CD14-positive monocyte (primary cell): ENCODE results near the gene DLGAP3. TPM values are rescaled to one million over a fixed set of nuclear protein-coding genes. Genes with fewer than 3 reads are reported as not detected.

Source experiments
- DNase-seq, 3 donors: peaks; one replicate each; pipeline ENCODE4 v3.0.0-alpha.2; 2011 to 2022
- H2AFZ ChIP-seq: 2 replicates; pipeline ENCODE4 v1.6.0; 2012; ENCODE audit warnings: mild to moderate bottlenecking, low read depth, low read length, inconsistent platforms; ENCODE audit not compliant: insufficient read depth, poor library complexity, severe bottlenecking
- H3K27ac ChIP-seq, 2 donors: 1 replicate in 1 of 2; 2 replicates in 1 of 2; pipeline ENCODE4 v1.5.1; 2012 to 2013; ENCODE audit warnings: low read length in 2 of 2, control low read depth in 1 of 2, inconsistent platforms in 1 of 2, low read depth in 1 of 2, mild to moderate bottlenecking in 1 of 2
- H3K27me3 ChIP-seq, 2 donors: one replicate each; pipeline versions ENCODE4 v1.6.0 to v1.6.1; 2011 to 2013; ENCODE audit warnings: low read length in 2 of 2; ENCODE audit not compliant: control insufficient read depth in 2 of 2, insufficient read depth in 2 of 2
- H3K36me3 ChIP-seq, 2 donors: replicated peaks in 1 of 2; 1 replicate in 1 of 2; 2 replicates in 1 of 2; pipeline versions ENCODE4 v1.5.1 to v1.6.1; 2012 to 2013; ENCODE audit warnings: low read length in 2 of 2, control low read depth in 1 of 2, inconsistent platforms in 1 of 2, mild to moderate bottlenecking in 1 of 2; ENCODE audit not compliant: insufficient read depth in 2 of 2, control insufficient read depth in 1 of 2
- H3K4me1 ChIP-seq, 2 donors: 1 replicate in 1 of 2; 2 replicates in 1 of 2; pipeline versions ENCODE4 v1.5.1 to v1.6.1; 2012 to 2013; ENCODE audit warnings: low read length in 2 of 2, control low read depth in 1 of 2, inconsistent platforms in 1 of 2, mild to moderate bottlenecking in 1 of 2, moderate library complexity in 1 of 2; ENCODE audit not compliant: insufficient read depth in 2 of 2, control insufficient read depth in 1 of 2
- H3K4me2 ChIP-seq: replicated peaks from 2 replicates; pipeline ENCODE3; 2012; ENCODE audit warnings: low read length, moderate library complexity, mild to moderate bottlenecking; ENCODE audit not compliant: poor library complexity, severe bottlenecking; ENCODE audit errors: extremely low read depth
- H3K4me3 ChIP-seq, 3 experiments: fragments of 200-600 bp in 1 of 3; sonication (generic) in 1 of 3; replicated peaks in 1 of 3; 1 replicate in 2 of 3; 2 replicates in 1 of 3; pipeline ENCODE4 v1.5.1; 2011 to 2013; ENCODE audit warnings: low read length in 3 of 3, mild to moderate bottlenecking in 3 of 3, control low read depth in 2 of 3, low read depth in 2 of 3, inconsistent platforms in 1 of 3, moderate library complexity in 1 of 3
- H3K79me2 ChIP-seq: 2 replicates; pipeline ENCODE4 v1.6.0; 2012; ENCODE audit warnings: mild to moderate bottlenecking, control low read depth, inconsistent platforms, low read length, moderate library complexity; ENCODE audit not compliant: insufficient read depth
- H3K9ac ChIP-seq: 2 replicates; pipeline ENCODE4 v1.6.0; 2017; ENCODE audit warnings: low read length, mild to moderate bottlenecking; ENCODE audit not compliant: insufficient read depth, poor library complexity, severe bottlenecking
- H3K9me3 ChIP-seq, 2 donors: replicated peaks in 1 of 2; 1 replicate in 1 of 2; 2 replicates in 1 of 2; pipeline versions ENCODE4 v1.5.1 to v1.6.1; 2012 to 2013; ENCODE audit warnings: low read length in 2 of 2, control low read depth in 1 of 2; ENCODE audit not compliant: control insufficient read depth in 1 of 2, insufficient read depth in 1 of 2
- H4K20me1 ChIP-seq: 2 replicates; pipeline ENCODE4 v1.6.0; 2012; ENCODE audit warnings: mild to moderate bottlenecking, low read length, control low read depth, moderate library complexity; ENCODE audit not compliant: insufficient read depth
- H3K27ac Mint-ChIP-seq, 7 donors: one replicate each; pipeline ENCODE4 v1.8.0; 2020; ENCODE audit warnings: mild to moderate bottlenecking in 7 of 7, mixed read lengths in 7 of 7, moderate library complexity in 6 of 7, inconsistent platforms in 2 of 7
- H3K27me3 Mint-ChIP-seq, 3 donors: one replicate each; pipeline ENCODE4 v1.8.0; 2021 to 2022; ENCODE audit warnings: low read depth in 3 of 3, mild to moderate bottlenecking in 3 of 3, mixed read lengths in 3 of 3, moderate library complexity in 3 of 3, inconsistent platforms in 1 of 3
- H3K36me3 Mint-ChIP-seq, 2 donors: one replicate each; pipeline ENCODE4 v1.8.0; 2020; ENCODE audit warnings: mixed read lengths in 2 of 2, inconsistent platforms in 1 of 2, mild to moderate bottlenecking in 1 of 2
- H3K4me1 Mint-ChIP-seq: one replicate; pipeline ENCODE4 v1.8.0; 2020; ENCODE audit warnings: mild to moderate bottlenecking, mixed read lengths
- H3K4me3 Mint-ChIP-seq, 2 donors: one replicate each; pipeline ENCODE4 v1.8.0; 2020; ENCODE audit warnings: mild to moderate bottlenecking in 2 of 2, mixed read lengths in 2 of 2, moderate library complexity in 1 of 2
- H3K9me3 Mint-ChIP-seq, 7 donors: one replicate each; pipeline ENCODE4 v1.8.0; 2020 to 2022; ENCODE audit warnings: mixed read lengths in 7 of 7, mild to moderate bottlenecking in 6 of 7, moderate library complexity in 6 of 7, inconsistent platforms in 2 of 7
- WGBS: methylation state at CpG from one replicate; pipeline ENCODE4 v1.1.5; 2013; ENCODE audit warnings: missing lambda C conversion rate; ENCODE audit not compliant: insufficient coverage; 5-methylcytosine and 5-hydroxymethylcytosine counted together
- intact Hi-C, 2 donors: fragments of 100-400 bp; cut with micrococcal nuclease; formaldehyde crosslinking; loops; one replicate each; pipeline versions ENCODE4 v1.15.0 to v1.15.1; 2023
- polyA plus RNA-seq, 3 donors: library from polyadenylated mRNA; depleted of rRNA in 1 of 3; unstranded in 2 of 3; stranded (reverse) in 1 of 3; fragments of 300-500 nt in 2 of 3; fragments of >200 nt in 1 of 3; fragmentation: Illumina TruSeq in 2 of 3; gene quantifications; 1 replicate in 2 of 3; 2 replicates in 1 of 3; pipeline ENCODE4 v1.2.3, GENCODE V29; 2012 to 2021
- TF ChIP-seq, protein P1 (sequence below): fragments of 200-600 bp; IDR thresholded peaks from one replicate; pipeline ENCODE4 v1.8.0; 2022; ENCODE audit warnings: antibody characterized with exemption, mild to moderate bottlenecking

DLGAP3 gene
- polyA plus RNA-seq, 3 donors = 0.10 to 0.56 (median 0.16) TPM

DNA sequence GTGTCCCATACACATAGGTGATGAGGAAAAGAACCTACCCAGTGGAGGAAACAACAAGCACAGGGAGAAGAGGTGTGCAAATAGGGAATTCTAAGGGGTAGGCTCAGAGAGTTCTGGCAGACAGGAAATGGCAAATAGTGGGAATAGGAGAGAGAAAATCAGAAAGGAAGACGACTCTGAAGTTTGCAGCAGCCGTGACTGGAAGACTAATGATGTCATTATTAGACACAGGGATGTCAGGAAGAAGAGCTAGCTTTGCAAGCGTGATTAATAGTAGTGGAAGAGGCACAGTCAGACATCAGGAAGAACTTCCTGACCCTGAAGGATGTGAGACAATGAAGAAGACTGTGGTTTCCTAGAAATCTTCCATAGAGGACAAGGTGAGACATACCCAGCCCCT lies 21.1 kb downstream of the DLGAP3 start:
- Histone ChIP-seq H2AFZ (no peak overlapping the region), H3K4me1 (no peaks in the 10 kb centered on the region), H3K9me3 (no peaks in the 10 kb centered on the region), H4K20me1 (no peaks in the 10 kb centered on the region), H3K4me2 (no peak overlapping the region), H3K27ac (no peak overlapping the region), H3K4me3 (no peak overlapping the region), H3K79me2 (no peaks in the 10 kb centered on the region), H3K9ac (no peak overlapping the region), H3K27me3 (no peaks in the 10 kb centered on the region), H3K36me3 (no peaks in the 10 kb centered on the region)
- 94% methylated on average over 2 of the region's 3 CpGs for WGBS
- no peaks in the 10 kb centered on the region for H3K36me3 Mint-ChIP-seq
- no peak overlapping the region for H3K27ac Mint-ChIP-seq
- TF ChIP-seq, protein P1, sequence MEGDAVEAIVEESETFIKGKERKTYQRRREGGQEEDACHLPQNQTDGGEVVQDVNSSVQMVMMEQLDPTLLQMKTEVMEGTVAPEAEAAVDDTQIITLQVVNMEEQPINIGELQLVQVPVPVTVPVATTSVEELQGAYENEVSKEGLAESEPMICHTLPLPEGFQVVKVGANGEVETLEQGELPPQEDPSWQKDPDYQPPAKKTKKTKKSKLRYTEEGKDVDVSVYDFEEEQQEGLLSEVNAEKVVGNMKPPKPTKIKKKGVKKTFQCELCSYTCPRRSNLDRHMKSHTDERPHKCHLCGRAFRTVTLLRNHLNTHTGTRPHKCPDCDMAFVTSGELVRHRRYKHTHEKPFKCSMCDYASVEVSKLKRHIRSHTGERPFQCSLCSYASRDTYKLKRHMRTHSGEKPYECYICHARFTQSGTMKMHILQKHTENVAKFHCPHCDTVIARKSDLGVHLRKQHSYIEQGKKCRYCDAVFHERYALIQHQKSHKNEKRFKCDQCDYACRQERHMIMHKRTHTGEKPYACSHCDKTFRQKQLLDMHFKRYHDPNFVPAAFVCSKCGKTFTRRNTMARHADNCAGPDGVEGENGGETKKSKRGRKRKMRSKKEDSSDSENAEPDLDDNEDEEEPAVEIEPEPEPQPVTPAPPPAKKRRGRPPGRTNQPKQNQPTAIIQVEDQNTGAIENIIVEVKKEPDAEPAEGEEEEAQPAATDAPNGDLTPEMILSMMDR = no peak
- H3K4me3 Mint-ChIP-seq = no peak overlapping the region
- H3K4me1 Mint-ChIP-seq = no peaks in the 10 kb centered on the region
- peaks cover 0 to 2% (median 0%) of the 10 kb centered on the region in 7 donors for H3K9me3 Mint-ChIP-seq
- DNase-seq = no peak
- intact Hi-C loops = no loop called here
- H3K27me3 Mint-ChIP-seq = peaks cover 4 to 15% (median 15%) of the 10 kb centered on the region in 3 donors

DNA sequence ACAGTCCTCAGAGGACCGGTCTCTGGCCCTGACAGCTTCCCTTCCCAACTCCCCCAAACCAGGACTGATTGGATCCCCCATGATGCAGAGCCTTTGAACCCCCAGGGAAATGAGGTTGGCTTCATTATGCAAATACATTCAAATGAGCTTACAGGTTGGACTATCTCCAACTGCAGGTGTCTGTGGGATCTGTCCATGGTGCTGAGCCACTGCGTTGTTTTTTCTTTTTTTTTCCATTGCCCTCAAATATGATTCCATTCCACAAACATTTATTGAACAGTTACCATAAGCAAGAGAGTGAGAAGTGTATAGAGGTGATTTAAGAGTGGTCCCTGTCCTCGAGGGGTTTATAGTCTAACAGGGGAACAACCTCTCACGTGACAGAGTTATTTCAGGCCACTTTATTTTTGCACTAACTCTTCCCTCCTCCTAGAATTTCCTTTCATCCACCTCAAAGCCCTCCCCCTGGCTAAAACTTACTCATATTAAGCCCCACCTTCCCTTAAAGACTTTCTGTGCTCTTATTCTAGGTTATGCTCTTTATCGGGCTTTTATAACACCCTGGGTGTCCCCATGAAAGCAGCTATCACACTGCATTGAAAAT lies 21.9 kb downstream of the DLGAP3 start:
- Mint-ChIP-seq H3K27ac (peak overlapping the region in 1 of 7 donors; percentile 73), H3K36me3 (no peaks in the 10 kb centered on the region), H3K4me1 (no peaks in the 10 kb centered on the region), H3K27me3 (peaks cover under 1 to 15% (median 14%) of the 10 kb centered on the region in 3 donors), H3K9me3 (peaks cover 0 to 2% (median 0%) of the 10 kb centered on the region in 7 donors), H3K4me3 (no peak overlapping the region)
- H3K4me1 ChIP-seq = no peaks in the 10 kb centered on the region
- no peak overlapping the region for H3K9ac ChIP-seq
- H3K9me3 ChIP-seq = no peaks in the 10 kb centered on the region
- no peaks in the 10 kb centered on the region for H3K27me3 ChIP-seq
- H3K27ac ChIP-seq = no peak overlapping the region
- 100% methylated on average over 1 of the region's 5 CpGs for WGBS
- TF ChIP-seq, protein P1 = no peak
- DNase-seq = no peak
- no peaks in the 10 kb centered on the region for H3K36me3 ChIP-seq
- intact Hi-C loops = no loop called here
- H3K4me3 ChIP-seq = no peak overlapping the region
- H2AFZ ChIP-seq = no peak overlapping the region
- H4K20me1 ChIP-seq = no peaks in the 10 kb centered on the region
- H3K4me2 ChIP-seq = no peak overlapping the region
- H3K79me2 ChIP-seq = no peaks in the 10 kb centered on the region
